IPS-11a (cell line): ENCODE results near the gene A1BG.
"Not testable (repeated sequence)": the region's sequence is repeated elsewhere in the genome, so short reads cannot be mapped to it uniquely, and the experiment has no call there.

ENCODE experiments used
- H3K4me3 ChIP-seq: one replicate; pipeline ENCODE4 v1.5.1; 2013; ENCODE audit warnings: low read depth, low read length, control low read depth

The A1BG gene

DNA sequence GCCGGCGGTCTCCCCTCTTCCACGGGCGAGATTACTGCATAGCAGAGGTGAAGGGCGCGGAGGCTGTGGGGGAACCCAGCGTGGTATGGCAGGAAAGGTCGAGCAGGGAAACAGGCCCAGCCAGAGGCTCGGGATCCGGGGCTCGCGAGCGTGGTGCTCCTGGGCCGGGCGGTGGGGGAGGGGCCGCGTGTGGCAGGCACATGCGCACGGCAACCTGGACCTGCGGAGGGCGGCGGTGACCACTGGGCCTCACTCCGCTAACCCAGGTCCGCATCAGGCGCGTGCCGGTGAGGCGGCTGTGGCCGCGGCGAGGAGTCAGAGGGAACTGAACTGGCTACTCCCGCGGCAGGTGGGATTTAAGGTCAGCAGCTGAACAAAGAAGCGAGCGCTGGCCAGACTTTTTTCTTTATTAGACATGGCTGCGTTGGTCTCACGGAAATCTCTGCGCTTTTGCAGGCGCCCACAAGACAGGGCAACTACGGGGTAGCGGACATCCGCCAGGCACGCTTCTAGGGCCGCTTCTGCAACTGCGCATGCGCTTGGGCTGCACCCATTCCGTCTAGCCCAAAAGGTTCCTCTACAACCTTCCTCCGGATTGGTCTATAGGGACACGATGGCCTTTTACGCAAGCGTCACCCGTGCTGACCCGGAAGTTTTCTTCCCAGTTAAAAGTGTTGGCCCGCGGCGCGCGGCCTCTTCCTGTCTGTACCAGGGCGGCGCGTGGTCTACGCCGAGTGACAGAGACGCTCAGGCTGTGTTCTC is 33.5 kb upstream of the A1BG start, which contains the start of gene RPS5:
RPS5 (plus strand) TSS at position 694 of the 762 bp plus-strand sequence. CDS start 869 bp downstream, outside the sequence.
- H3K4me3 ChIP-seq = peak within 1 kb of the TSS; percentile 89

DNA sequence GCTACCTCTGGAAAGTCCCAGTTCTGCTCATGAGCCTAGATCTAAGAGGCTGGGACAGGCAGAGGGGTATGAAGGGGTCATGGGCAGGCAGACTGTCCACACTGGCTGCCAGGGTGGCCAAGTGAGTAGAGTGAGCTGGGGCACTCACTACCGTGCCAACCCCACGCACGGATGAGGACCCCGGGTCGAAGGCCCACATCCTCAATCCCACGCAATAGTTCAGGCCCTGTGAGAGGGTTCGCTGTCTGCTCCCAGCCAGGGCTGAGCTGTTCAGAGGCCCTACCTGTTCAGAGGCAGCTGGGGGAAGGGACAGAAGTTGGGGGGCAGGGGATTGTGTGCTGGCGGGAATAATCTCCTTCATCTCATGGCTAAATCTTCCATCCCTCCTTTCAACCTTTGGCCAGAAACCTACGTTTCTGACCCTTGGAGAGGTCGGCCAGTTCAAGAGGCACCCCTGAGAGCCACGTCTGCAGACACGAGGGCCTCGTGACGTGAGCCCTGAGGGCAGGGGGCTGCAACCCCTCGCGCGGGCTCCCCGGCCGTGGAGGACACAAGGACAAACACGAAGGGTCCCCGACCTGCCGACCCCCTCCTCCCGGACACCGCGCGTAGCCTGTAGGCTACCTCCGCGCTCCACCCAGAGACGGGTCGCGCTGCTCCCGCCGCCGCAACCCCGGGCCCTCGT is 32.7 kb upstream of the A1BG start:
- H3K4me3 ChIP-seq = peak overlapping the region; percentile 89

DNA sequence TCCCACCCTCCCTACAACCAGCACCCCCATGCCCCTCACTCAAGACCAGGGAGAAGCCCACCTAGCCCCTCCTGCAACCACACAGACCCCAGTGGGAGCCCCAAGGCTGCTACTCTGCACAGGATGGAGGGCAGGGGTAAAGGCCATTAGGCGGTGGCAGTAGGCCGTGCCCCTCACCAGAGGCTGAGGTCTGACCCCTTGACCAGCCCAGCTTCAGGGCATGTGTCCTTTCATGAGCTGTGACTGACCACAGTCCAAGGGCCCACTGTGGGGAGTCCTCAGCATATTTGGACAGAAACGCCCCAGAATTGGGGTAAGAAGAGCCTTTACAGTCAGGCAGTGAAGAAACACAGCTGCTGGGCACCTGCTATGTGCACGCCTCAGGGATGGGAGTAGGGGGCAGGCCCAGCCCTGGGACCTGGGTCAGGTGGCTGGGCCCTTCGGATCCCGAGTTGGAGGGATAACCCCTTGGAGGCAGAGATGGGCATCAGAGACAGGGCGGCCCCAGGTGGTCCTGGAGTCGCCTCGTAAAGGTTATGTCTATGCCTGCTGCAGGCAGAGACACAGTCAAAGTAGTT is 32.1 kb upstream of the A1BG start:
- no peak overlapping the region for H3K4me3 ChIP-seq

DNA sequence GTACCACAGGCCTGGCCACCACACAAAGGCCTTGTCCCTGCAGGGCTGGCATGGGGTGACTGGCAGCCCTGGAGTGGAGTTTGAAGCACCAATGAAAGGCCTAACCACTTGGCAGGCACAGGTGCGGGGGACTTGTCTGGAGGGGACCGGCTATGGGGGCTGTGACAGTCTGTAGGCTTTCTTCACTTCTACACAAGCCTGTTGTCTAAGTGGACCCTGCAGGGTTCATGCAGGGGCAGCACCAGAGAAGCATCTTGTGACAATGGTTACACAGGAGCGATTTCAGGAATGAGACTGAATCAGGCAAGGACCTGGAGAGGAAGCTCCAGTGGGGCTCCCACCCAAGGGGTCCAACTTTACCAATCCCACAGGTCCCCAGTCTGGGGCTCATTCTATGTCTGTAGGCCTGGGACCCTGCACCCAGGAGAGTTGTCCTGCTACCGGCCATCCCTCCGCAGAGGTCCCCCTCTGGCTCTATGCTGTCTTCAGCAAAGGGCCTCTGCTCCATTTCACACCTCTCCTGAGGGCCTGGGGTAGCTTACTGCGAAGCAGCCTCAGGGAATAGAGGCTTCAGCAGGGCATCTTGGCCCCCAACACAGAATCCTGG is 29.8 kb upstream of the A1BG start:
- H3K4me3 ChIP-seq = no peak overlapping the region

DNA sequence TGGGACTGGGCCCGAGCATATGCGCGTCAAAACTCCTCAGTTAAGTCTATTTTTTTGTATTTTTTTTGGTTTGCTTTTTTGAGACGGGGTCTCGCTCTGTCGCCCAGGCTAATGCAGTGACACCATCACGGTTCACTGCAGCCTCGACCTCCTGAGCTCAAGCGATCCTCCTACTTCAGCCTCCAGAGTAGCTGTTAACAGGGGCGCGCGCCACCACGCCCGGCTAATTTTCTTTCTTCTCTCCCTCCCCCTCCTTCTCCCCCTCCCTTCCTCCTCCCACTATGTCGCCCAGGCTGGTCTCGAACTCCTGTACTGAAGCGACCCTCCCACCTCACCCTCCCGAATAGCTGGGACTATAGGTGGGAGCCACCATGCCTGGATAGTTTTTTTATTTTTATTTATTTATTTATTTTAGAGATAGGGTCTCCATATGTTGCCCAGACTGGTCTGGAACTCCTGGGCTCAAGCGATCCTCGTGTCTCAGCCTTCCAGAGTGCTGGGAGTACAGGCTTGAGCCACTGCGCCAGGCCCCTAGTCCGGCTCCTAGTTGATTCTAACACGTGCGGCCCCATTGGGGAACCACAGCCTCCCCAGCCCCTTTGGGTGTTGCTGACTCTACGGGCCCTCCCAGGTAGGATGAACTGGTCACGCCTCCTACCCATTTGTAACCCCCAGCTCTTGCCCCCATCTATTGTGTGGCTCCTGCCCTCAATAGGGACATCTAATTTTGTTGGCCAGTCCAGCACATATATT is 28.3 kb upstream of the A1BG start:
- peak overlapping the region; percentile 54 for H3K4me3 ChIP-seq

DNA sequence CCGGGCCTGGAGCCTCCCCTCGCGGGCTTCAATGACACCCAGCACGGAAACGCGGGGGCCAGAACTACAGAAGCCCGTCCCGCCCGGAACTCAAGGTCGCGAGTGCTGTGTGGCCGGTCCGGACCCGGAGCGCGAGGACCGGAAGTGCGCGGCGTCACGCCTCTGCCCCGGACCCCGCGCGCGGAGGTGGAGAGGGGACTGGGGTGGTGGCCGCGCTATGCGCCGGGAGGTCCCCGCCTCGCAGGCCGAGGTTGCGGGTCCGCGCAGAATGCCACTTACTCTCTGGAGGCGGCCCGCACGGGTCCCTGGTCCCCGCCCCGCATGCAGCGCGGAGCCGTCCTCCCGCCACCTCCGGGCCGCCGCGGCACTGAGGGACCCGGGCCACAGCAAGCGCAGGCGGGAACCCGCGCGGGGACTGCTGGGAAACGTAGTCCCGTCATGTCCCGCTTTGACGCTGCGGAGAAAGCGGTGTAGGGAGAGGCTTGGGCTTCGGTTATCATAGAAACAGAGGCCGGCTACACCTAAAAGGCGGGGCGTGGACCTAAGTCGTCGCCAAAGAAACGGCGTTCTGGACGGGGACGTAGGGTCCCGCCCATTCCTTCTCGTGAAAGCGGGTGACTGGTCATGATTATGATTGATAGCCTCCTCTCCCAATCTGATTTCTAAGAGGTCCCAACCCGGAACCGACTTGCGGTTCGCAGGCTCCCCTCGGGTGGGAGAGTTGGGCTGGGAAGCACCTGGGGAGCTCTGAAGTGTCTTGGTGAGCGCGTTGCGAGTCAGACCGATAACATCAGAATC is 27.6 kb upstream of the A1BG start, which contains the start of gene ZNF837:
ZNF837 (minus strand) TSS at position 369 of the 798 bp plus-strand sequence. CDS start 11,698 bp downstream, outside the sequence.
- peak within 1 kb of the TSS; percentile 77 for H3K4me3 ChIP-seq

DNA sequence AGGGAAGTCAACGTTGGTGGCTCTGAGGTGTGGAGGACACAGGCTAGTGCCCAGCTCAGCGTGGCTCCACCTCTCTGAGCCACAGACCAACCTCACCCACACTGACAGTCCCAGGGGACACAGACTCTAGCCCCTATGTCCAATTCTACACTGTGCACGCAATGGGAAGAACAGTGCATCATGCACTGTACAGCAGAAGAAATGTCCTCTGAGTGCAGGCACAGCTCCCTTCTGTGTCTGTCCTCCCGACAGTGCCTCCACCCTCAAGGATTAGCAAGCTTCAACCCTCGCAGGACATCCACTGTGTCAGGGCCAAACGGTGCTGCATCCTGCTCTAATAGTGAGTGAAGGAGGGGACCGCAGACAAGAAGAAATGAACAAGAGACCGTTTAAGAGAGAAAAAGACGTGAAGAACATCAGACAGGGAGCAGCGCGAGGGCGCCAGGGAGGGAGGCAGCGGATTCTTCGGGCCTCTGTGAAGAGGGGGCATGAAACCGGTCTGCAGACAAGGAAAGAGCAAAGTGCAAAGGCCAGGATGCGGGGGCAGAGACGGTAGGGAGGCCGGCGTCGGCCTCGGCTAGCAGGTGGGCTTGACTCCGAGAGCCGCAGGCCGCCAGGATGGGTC is 26.9 kb upstream of the A1BG start:
- H3K4me3 ChIP-seq = peak overlapping the region; percentile 77

DNA sequence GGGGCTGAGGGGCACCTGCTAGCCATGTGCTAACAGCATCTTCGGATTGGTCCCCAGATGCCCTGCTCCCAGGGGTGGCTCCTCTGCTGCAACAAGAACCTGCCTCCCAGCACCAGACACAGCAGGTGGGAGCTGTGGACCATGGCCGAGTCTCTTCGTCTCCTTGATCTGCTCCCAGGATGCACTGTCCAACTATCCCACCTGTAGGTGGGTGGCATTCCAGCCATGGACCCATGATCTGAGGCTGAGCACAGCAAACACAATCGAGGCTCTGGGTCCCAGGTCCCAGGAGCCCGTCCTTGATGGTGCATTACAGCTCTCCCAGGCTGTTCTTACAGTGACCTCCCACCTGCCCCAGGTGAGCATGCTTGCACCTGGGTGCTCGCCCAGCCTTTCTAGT is 26.0 kb upstream of the A1BG start:
- no peak overlapping the region for H3K4me3 ChIP-seq

DNA sequence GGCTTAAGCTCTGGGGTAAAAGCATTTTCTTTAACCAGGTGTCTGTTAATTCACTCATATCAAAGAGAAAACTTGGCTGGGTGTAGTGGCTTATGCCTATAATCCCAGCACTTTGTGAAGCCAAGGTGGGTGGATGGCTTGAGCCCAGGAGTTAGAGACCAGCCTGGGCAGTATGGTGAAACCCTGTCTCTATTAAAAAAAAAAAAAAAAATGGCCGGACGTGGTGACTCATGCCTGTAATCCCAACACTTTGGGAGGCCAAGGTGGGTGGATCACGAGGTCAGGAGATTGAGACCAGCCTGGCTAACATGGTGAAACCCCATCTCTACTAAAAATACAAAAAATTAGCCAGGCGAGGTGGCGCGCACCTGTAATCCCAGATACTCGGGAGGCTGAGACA is 23.4 kb upstream of the A1BG start:
- H3K4me3 ChIP-seq = not testable (repeated sequence)

DNA sequence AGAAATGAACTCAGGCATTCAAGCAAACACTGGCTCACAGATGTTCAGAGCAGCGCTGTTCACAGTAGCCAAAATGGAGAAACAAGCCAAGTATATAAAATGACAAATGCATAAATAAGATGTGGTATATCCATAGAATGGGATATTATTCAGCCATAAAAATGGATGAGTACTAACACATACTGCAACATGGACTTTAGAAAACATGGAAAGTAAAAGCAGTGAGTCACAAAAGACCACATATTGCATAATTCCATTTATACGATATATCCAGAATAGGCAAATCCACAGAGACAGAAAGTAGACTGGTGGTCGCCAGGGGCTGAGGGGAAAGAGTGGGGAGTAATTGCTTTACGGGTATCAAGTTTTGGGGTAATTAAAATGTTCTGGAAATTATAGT is 20.9 kb upstream of the A1BG start:
- no peak overlapping the region for H3K4me3 ChIP-seq

DNA sequence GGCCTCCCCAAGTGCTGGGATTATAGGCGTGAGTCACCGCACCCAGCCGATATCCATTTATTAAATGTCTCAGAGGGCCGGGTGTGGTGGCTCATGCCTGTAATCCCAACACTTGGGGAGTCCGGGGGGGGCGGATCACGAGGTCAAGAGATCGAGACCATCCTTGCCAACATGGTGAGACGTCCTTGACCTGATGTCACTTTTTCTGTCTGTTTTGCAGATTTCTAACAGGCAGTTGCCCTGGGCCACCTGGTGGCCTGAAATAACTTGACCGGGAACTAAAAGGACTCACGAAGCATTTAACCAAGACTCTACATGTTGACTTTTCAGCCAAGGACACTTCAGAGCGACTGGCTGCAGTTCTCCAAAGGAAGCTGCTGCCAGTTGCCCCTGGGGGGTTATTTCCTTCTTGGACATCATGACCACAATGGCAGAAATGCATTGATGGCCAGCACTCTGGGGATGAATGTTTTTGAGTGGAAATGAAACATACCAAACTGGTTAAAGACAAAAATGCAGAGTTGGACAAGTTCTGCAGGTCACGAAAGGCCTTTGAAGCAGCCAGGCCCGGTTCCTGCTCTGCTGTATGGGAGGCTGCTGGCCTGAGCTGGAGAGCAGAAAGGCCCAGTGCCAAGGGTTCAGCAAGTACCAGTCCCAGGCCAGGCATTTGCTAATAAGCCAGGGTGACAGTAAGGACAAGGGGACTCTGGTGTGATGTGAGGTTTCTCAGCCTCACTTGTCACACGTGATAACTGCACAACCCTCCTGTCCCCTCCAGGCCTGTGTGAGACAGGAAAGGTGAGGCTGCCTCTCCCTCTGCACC is 19.2 kb upstream of the A1BG start:
- no peak overlapping the region for H3K4me3 ChIP-seq

DNA sequence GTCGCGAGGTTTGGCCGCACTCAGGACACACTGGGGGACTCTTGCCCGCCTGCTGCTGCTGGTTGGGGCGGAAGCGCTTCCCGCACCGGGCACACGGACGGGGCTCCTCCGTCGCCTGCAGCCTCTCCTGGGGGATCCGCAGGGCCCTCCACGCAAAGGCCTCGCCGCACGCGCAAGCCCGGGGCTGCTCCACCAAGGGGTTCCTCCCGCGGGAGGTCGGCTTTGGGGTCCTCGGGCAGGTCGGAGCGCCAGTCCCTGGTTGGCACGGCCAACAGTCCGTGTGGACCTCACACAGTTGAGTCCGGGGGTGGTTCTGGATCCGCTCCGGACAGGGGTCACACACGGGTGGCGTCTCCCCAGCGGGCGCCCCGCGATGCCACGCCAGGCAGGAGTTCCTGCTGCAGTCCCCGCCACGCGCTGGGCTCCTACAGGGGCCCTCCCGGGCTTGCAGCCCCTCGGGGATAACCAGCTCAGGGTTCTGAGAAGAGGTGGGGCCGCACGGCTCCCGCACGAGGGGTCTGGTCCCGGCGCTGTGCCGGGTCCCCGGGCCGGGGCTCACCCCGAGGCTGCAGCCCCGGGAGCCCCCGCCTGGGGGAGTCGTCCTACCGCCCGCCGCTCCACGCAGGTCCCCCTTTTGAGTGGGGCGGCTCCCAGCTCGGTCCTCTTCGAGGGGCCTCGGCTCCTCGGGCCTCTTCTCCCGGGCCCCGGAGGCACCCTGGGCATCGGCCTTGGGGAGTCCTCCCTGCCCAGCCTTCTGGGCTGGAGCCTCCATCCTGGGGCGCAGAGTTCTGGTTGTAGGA is 15.5 kb upstream of the A1BG start:
- no peak overlapping the region for H3K4me3 ChIP-seq

DNA sequence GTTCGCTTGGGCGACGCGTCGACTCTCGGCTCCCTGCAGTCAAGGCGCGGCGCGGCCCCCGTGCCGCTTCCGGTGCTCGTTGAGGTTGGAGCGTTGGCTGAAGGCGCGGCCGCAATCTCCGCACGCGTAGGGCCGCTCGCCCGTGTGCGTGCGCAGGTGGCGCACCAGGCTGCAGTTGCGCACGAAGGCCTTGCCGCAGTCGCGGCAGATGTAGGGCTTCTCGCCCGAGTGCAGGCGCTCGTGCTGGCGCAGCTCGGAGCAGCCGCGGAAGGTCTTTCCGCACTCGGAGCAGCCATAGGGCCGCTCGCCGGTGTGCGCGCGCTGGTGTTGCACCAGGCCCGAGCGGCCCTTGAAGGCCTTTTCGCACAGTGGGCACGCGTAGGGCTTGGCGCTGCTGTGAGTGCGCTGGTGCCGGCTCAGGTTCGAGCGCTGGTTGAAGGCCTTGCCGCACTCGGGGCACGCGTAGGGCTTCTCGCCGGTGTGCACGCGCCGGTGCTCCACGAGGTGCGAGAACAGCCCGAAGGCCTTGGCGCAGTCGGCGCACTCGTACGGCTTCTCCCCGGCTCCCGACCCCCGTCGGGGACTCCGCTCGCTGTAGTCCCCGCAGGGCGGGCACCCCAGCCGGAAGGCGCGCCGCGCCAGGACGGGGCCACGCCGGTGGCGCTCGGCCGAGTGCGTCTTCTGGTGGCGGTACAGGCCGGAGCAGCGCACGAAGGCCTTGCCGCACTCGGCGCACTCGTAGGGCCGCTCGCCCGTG is 14.6 kb upstream of the A1BG start:
- H3K4me3 ChIP-seq = no peak overlapping the region

DNA sequence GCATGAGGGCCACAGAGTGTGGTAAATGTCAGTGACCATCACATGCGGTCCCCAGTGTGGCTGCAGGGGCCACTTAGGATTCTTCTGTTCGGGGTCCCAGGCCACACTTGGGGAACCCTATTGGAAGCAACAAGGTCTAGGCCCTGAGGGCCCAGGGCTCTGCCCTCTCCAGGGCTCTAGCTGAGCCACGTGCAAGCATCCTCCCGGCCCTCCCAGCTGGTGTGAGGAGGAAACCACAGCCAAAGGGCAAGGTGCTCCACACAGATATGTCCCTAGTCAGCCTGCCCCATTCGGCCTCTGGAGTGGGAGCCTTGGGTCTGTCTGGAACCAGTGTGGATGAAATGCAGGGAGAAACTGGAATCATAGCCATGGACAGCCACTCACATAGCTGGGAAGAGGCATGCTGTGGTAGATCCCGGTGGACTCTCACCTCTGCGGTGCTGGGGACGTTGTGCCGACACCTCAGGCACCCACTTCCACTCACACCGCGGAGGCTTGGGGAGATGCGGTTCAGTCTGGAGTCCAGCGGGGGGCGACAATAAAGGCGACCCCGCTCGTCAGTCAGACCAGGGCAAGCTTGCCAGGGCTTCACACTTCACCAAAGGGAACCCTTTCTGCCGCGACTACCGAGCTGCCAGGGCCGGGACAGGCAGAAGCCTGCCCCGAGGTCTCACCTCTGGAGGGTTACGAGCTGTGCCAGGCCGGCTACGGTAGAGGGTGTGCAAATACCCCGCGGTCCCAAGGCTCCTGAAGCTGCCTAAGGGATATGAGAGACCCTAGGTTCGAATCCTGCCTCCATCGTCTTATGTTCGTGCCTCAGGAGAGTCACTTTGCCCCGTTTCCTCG is 13.5 kb upstream of the A1BG start:
- H3K4me3 ChIP-seq = no peak overlapping the region

DNA sequence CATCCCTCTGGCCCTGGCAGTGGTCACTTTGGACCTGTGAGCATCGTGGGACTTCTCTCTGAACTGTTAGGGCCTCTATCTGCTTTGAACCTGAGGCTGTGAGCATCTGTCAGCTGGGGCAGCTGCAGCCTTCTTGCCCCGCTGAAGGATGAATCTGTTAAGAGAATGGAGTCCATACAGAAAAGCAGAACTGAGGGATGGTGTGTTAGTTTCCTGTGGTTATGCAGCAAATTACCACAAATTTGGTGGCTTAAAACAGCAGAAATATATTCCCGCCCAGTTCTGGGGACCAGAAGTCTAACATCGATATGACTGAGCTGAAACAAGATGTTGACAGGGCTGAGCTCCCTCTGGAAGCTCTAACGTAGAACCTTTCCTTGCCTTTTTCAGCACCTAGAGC is 10.9 kb upstream of the A1BG start:
- no peak overlapping the region for H3K4me3 ChIP-seq

DNA sequence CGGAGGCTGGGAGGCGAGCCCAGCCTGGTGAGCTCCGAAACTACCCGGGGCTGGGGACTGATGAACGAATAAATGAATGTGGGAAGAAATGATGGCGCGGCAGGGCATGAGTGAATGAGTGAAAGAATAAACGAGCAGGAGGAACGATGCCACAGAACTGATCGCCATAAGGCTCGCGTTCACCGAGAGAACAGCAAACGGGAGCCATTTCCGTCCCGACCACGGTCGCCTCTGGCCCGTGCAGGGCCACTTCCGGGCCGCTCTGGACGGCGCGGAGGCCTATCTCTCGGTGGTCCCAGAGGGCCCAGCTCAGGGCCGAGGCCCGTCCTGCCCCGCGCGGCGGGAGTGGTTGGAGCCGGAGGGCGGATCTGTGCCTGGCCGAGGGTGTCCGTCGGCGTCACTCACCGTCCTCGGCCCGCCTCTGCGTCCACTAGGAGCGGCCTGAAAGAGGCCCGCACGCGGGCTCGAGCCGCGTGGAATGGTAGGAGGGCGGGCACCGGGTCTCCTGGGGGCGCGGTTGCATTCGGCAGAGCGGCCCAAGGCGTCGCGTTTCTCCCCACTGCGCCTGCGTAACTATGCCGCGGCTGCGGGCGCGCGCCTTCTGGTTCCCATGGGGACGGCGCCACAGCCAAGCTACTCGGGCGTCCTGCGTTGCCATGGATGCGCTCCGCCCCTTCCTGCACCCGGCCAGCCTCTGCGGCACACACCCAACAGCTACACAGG is 9.1 kb upstream of the A1BG start, which contains the start of gene ZNF497:
ZNF497 (minus strand) TSS at position 480 of the 723 bp plus-strand sequence. CDS start 5,116 bp downstream, outside the sequence.
- peak within 1 kb of the TSS; percentile 93 for H3K4me3 ChIP-seq
